Measurements from ENCODE around the gene RNF150. TPM values are rescaled to one million over a fixed set of nuclear protein-coding genes. Genes with fewer than 3 reads are reported as not detected.
A peak's percentile ranks its signal among the peaks of the same experiment; 100 is the strongest.

Gene RNF150
- total RNA-seq, 1 donor = 16.4 TPM

GRCh38 chr4:140869446-140869845 is 263.8 kb downstream of the RNF150 start:
- DNase-seq (ENCODE audit: low read depth) = no peak
- H3K4me3 ChIP-seq (ENCODE audit: low read depth, low read length) = no peak overlapping the region
- TF ChIP-seq CTCF (IDR thresholded peaks at IDR 0.05; ENCODE audit: insufficient read depth, low read depth, low read length) = no peak

GRCh38 chr4:140867356-140867755 is 265.9 kb downstream of the RNF150 start:
- no peak for DNase-seq (ENCODE audit: low read depth)
- H3K4me3 ChIP-seq (ENCODE audit: low read depth, low read length) = no peak overlapping the region
- TF ChIP-seq CTCF (IDR thresholded peaks at IDR 0.05; ENCODE audit: insufficient read depth, low read depth, low read length) = no peak

- TF ChIP-seq CTCF (IDR thresholded peaks at IDR 0.05; ENCODE audit: insufficient read depth, low read depth, low read length) = no peak
- H3K4me3 ChIP-seq (ENCODE audit: low read depth, low read length) = no peak overlapping the region
- no peak for DNase-seq (ENCODE audit: low read depth)
Measured at GRCh38 chr4:140866492-140867005, 266.7 kb downstream of the RNF150 start.

GRCh38 chr4:140865253-140866217 is 267.7 kb downstream of the RNF150 start:
- DNase-seq (ENCODE audit: low read depth) = peak; percentile 30
- TF ChIP-seq CTCF (IDR thresholded peaks at IDR 0.05; ENCODE audit: insufficient read depth, low read depth, low read length) = no peak
- H3K4me3 ChIP-seq (ENCODE audit: low read depth, low read length) = no peak overlapping the region

GRCh38 chr4:140863197-140863596 is 270.1 kb downstream of the RNF150 start:
- H3K4me3 ChIP-seq (ENCODE audit: low read depth, low read length) = no peak overlapping the region
- TF ChIP-seq CTCF (IDR thresholded peaks at IDR 0.05; ENCODE audit: insufficient read depth, low read depth, low read length) = no peak
- DNase-seq (ENCODE audit: low read depth) = peak; percentile 22

GRCh38 chr4:140862177-140862442 is 271.2 kb downstream of the RNF150 start:
- DNase-seq (ENCODE audit: low read depth) = no peak
- H3K4me3 ChIP-seq (ENCODE audit: low read depth, low read length) = no peak overlapping the region
- TF ChIP-seq CTCF (IDR thresholded peaks at IDR 0.05; ENCODE audit: insufficient read depth, low read depth, low read length) = no peak

All from fibroblast of villous mesenchyme (primary cell).